Kidney glomerular epithelial cell (primary cell): ENCODE measurements around the gene TVP23B.
"Not testable (repeated sequence)": the region's sequence is repeated elsewhere in the genome, so short reads cannot be mapped to it uniquely, and the experiment has no call there.

ENCODE experiments used
- DNase-seq: peaks from one replicate; lab custom pipeline; 2025; lab: John Stamatoyannopoulos, UW

Gene TVP23B

GRCh38 chr17:18791402-18791801 is 10.4 kb downstream of the TVP23B start:
- DNase-seq: not testable (repeated sequence)

GRCh38 chr17:18794841-18795240 is 13.9 kb downstream of the TVP23B start:
- DNase-seq: not testable (repeated sequence)

GRCh38 chr17:18796887-18797286 is 15.9 kb downstream of the TVP23B start:
- DNase-seq: not testable (repeated sequence)

- not testable (repeated sequence) for DNase-seq
Measured at GRCh38 chr17:18803458-18804245, 22.7 kb downstream of the TVP23B start.

GRCh38 chr17:18815924-18816323 is 34.9 kb downstream of the TVP23B start:
- DNase-seq: not testable (repeated sequence)

- peak; percentile 46 for DNase-seq
Measured at GRCh38 chr17:18816489-18817371, 35.7 kb downstream of the TVP23B start.

GRCh38 chr17:18821430-18821829 is 40.4 kb downstream of the TVP23B start:
- DNase-seq: not testable (repeated sequence)

- DNase-seq: not testable (repeated sequence)
Measured at GRCh38 chr17:18827613-18828012, 46.6 kb downstream of the TVP23B start.

GRCh38 chr17:18848501-18848900 is 67.5 kb downstream of the TVP23B start:
- no peak for DNase-seq

- DNase-seq: no peak
Measured at GRCh38 chr17:18850679-18851078, 69.7 kb downstream of the TVP23B start.

GRCh38 chr17:18851201-18851600 is 70.2 kb downstream of the TVP23B start:
- no peak for DNase-seq

- no peak for DNase-seq
Measured at GRCh38 chr17:18854956-18855355, 74.0 kb downstream of the TVP23B start.

GRCh38 chr17:18855831-18856569 is 75.0 kb downstream of the TVP23B start:
- peak; percentile 90 for DNase-seq
